ENCODE measurements around the gene COG4. TPM values are rescaled to one million over a fixed set of nuclear protein-coding genes. Genes with fewer than 3 reads are reported as not detected.

The COG4 gene
- total RNA-seq, result 89.2 and 94.5 TPM in 2 replicates

GRCh38 chr16:70523076-70523742 is at the start of gene COG4:
Gene COG4 (minus strand): TSS chr16:70523554. CDS start chr16:70523543, 11 bp downstream.

DNA sequence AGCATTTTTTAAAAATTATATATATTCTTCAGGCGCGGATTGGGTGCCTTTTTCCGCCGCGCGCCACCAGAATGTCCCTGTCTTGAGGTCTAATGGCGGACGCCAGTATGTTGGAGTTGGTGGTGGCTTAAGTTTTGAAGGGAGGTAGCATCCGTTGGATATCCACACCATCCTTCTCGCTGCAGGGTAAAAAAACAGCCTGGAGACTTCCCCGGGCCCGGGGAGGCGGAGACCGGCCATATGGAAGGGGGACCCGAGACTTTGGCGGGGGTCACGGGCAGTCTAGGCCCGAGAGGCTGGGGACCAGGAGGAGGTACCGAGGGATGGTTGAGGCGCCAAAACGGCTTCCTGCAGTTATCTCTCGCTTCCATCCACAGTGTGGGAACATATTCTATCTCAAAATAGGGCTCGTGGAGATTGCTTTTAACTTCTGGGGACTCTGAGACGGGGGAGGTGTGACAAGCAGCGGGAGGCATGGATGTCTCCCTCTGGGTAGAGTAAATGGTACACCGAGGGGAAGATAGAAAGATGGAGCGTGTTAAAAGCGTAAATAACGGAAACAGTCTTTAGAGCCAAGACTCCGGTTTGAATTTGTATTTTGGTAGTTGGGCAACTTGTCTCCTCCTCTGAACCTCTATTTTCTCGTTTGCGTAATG is 517 bp upstream of the COG4 start, which contains the start of gene SF3B3:
TSS of gene SF3B3 (plus strand) at position 74 of the 656 bp plus-strand sequence. CDS start 2,841 bp downstream, outside the sequence.

GRCh38 chr16:70454222-70455034 is 68.9 kb downstream of the COG4 start, which contains the start of gene FCSK:
Gene FCSK (plus strand): TSS chr16:70454595. CDS start chr16:70463191, 8,596 bp downstream.

GRCh38 chr16:70438969-70439862 is 84.1 kb downstream of the COG4 start, which contains the start of gene ST3GAL2:
Gene ST3GAL2 (minus strand): TSS chr16:70439100. CDS start chr16:70398530, 40,570 bp downstream.

Other genes starting within 250 kb of the COG4 start
- 114 and 224 TPM in 2 replicates for gene AARS1, start 234.0 kb downstream of the COG4 start, total RNA-seq
- 22.1 and 22.4 TPM in 2 replicates for gene DDX19B, start 224.4 kb downstream of the COG4 start, total RNA-seq
- gene DDX19A, start 176.7 kb downstream of the COG4 start, total RNA-seq, result 29.4 and 32.9 TPM in 2 replicates
- 10.5 and 14.5 TPM in 2 replicates for gene ST3GAL2, start 84.5 kb downstream of the COG4 start, total RNA-seq
- 8.8 and 9.6 TPM in 2 replicates for gene FCSK, start 69.0 kb downstream of the COG4 start, total RNA-seq
- 53.7 and 60.4 TPM in 2 replicates for gene SF3B3, start 262 bp upstream of the COG4 start, total RNA-seq
- 2.4 and 3.9 TPM in 2 replicates for gene IL34, start 123.0 kb upstream of the COG4 start, total RNA-seq
- 7.9 and 13.6 TPM in 2 replicates for gene MTSS2, start 162.5 kb upstream of the COG4 start, total RNA-seq

Data from bronchial smooth muscle cell (primary cell).